H9 (cell line): ENCODE measurements around the gene FOSL2. TPM values are rescaled to one million over a fixed set of nuclear protein-coding genes. Genes with fewer than 3 reads are reported as not detected.

ENCODE experiments used
- DNase-seq: peaks from one replicate; pipeline ENCODE4 v3.0.0-alpha.2; 2017
- H2AFZ ChIP-seq: one replicate; pipeline ENCODE4 v1.6.1; 2013; ENCODE audit warnings: mild to moderate bottlenecking, low read length, control low read depth, moderate library complexity
- H2AK5ac ChIP-seq: 2 replicates; pipeline ENCODE4 v1.6.1; 2013; ENCODE audit warnings: low read length, control low read depth, mixed read lengths; ENCODE audit not compliant: insufficient read length
- H2BK120ac ChIP-seq: one replicate; pipeline ENCODE4 v1.6.1; 2013; ENCODE audit warnings: low read depth, mild to moderate bottlenecking, low read length, control low read depth, inconsistent platforms; ENCODE audit not compliant: poor library complexity, severe bottlenecking
- H2BK12ac ChIP-seq: 2 replicates; pipeline ENCODE4 v1.6.1; 2013; ENCODE audit warnings: low read length, control low read depth, mixed read lengths, low read depth; ENCODE audit not compliant: insufficient read length
- H2BK15ac ChIP-seq: 2 replicates; pipeline ENCODE4 v1.6.1; 2013; ENCODE audit warnings: low read depth, low read length, control low read depth
- H2BK20ac ChIP-seq: one replicate; pipeline ENCODE4 v1.6.1; 2013; ENCODE audit warnings: low read depth, mild to moderate bottlenecking, low read length, control low read depth, inconsistent platforms; ENCODE audit not compliant: poor library complexity, severe bottlenecking
- H2BK5ac ChIP-seq: 2 replicates; pipeline ENCODE4 v1.6.1; 2013; ENCODE audit warnings: low read length, control low read depth, mixed read lengths; ENCODE audit not compliant: insufficient read length
- H3K14ac ChIP-seq: 2 replicates; pipeline ENCODE4 v1.6.1; 2013; ENCODE audit warnings: low read length, control low read depth; ENCODE audit not compliant: insufficient read depth
- H3K18ac ChIP-seq: 2 replicates; pipeline ENCODE4 v1.6.1; 2013; ENCODE audit warnings: low read depth, mild to moderate bottlenecking, mixed read lengths, low read length, control low read depth; ENCODE audit not compliant: insufficient read length
- H3K23ac ChIP-seq: 2 replicates; pipeline ENCODE4 v1.6.1; 2013; ENCODE audit warnings: low read length, control low read depth, mixed read lengths, low read depth; ENCODE audit not compliant: insufficient read length
- H3K23me2 ChIP-seq: 2 replicates; pipeline ENCODE4 v1.6.1; 2013; ENCODE audit warnings: low read depth, mild to moderate bottlenecking, mixed read lengths, low read length, control low read depth; ENCODE audit not compliant: insufficient read length, poor library complexity, severe bottlenecking
- H3K27ac ChIP-seq: 2 replicates; pipeline ENCODE4 v1.5.1; 2013; ENCODE audit warnings: low read length, control low read depth, mixed read lengths, low read depth; ENCODE audit not compliant: insufficient read length
- H3K27me3 ChIP-seq: 2 replicates; pipeline ENCODE4 v1.6.1; 2013; ENCODE audit warnings: low read length, control low read depth, inconsistent platforms; ENCODE audit not compliant: insufficient read depth
- H3K4ac ChIP-seq: 2 replicates; pipeline ENCODE4 v1.6.1; 2013; ENCODE audit warnings: low read depth, mild to moderate bottlenecking, control low read depth, inconsistent platforms, low read length, moderate library complexity
- H3K4me1 ChIP-seq: 2 replicates; pipeline ENCODE4 v1.6.1; 2013; ENCODE audit warnings: low read length, control low read depth, inconsistent platforms; ENCODE audit not compliant: insufficient read depth
- H3K4me2 ChIP-seq: 2 replicates; pipeline ENCODE4 v1.6.1; 2013; ENCODE audit warnings: low read length, control low read depth, mixed read lengths; ENCODE audit not compliant: insufficient read length, insufficient read depth
- H3K56ac ChIP-seq: 2 replicates; pipeline ENCODE4 v1.6.1; 2013; ENCODE audit warnings: low read depth, mild to moderate bottlenecking, mixed read lengths, low read length, control low read depth; ENCODE audit not compliant: insufficient read length
- H3K79me1 ChIP-seq: 2 replicates; pipeline ENCODE4 v1.6.1; 2013; ENCODE audit warnings: low read depth, mild to moderate bottlenecking, moderate library complexity, low read length, control low read depth, inconsistent platforms; ENCODE audit not compliant: insufficient read depth, poor library complexity, severe bottlenecking
- H3K79me2 ChIP-seq: 2 replicates; pipeline ENCODE4 v1.6.1; 2013; ENCODE audit warnings: low read length, control low read depth, inconsistent platforms; ENCODE audit not compliant: insufficient read depth
- H3K9ac ChIP-seq: 2 replicates; pipeline ENCODE4 v1.6.1; 2013; ENCODE audit warnings: low read length, control low read depth, mixed read lengths; ENCODE audit not compliant: insufficient read length; ENCODE audit errors: extremely low read depth
- H3K9me3 ChIP-seq: one replicate; pipeline ENCODE4 v1.6.1; 2013; ENCODE audit warnings: low read depth, low read length, inconsistent platforms; ENCODE audit not compliant: control insufficient read depth
- H3T11ph ChIP-seq: one replicate; pipeline ENCODE4 v1.6.1; 2013; ENCODE audit warnings: mild to moderate bottlenecking, low read length, control low read depth, inconsistent platforms
- H4K20me1 ChIP-seq: one replicate; pipeline ENCODE4 v1.6.1; 2013; ENCODE audit not compliant: control insufficient read depth, insufficient read length, insufficient read depth
- H4K5ac ChIP-seq: 2 replicates; pipeline ENCODE4 v1.6.1; 2013; ENCODE audit warnings: low read depth, mild to moderate bottlenecking, mixed read lengths, low read length, control low read depth; ENCODE audit not compliant: insufficient read length
- H4K8ac ChIP-seq: replicated peaks from 2 replicates; pipeline ENCODE4 v1.6.1; 2013; ENCODE audit warnings: low read length, control low read depth, mixed read lengths, low read depth; ENCODE audit not compliant: insufficient read length
- H4K91ac ChIP-seq: 2 replicates; pipeline ENCODE4 v1.6.1; 2013; ENCODE audit warnings: low read depth, mild to moderate bottlenecking, moderate library complexity, mixed read lengths, low read length, control low read depth; ENCODE audit not compliant: insufficient read length
- H3K27ac Mint-ChIP-seq, 3 experiments: 2 replicates in 2 of 3; 3 replicates in 1 of 3; pipeline ENCODE4 v1.8.0; 2020 to 2021; ENCODE audit warnings: mixed read lengths in 3 of 3, mild to moderate bottlenecking in 1 of 3, moderate library complexity in 1 of 3
- H3K27me3 Mint-ChIP-seq: 2 replicates; pipeline ENCODE4 v1.8.0; 2021; ENCODE audit warnings: low read depth, mild to moderate bottlenecking, moderate library complexity, mixed read lengths
- H3K36me3 Mint-ChIP-seq, 3 experiments: 2 replicates in 2 of 3; 3 replicates in 1 of 3; pipeline ENCODE4 v1.8.0; 2020 to 2021; ENCODE audit warnings: low read depth in 3 of 3, mixed read lengths in 3 of 3; ENCODE audit not compliant: insufficient read depth in 1 of 3
- H3K4me1 Mint-ChIP-seq, 2 experiments: 2 replicates each; pipeline ENCODE4 v1.8.0; 2020; ENCODE audit warnings: mixed read lengths in 2 of 2
- H3K4me3 Mint-ChIP-seq, 2 experiments: 2 replicates in 1 of 2; 3 replicates in 1 of 2; pipeline ENCODE4 v1.8.0; 2020 to 2021; ENCODE audit warnings: mild to moderate bottlenecking in 2 of 2, mixed read lengths in 2 of 2, moderate library complexity in 1 of 2
- H3K9me3 Mint-ChIP-seq, 2 experiments: 2 replicates in 1 of 2; 3 replicates in 1 of 2; pipeline ENCODE4 v1.8.0; 2020; ENCODE audit warnings: mild to moderate bottlenecking in 2 of 2, mixed read lengths in 2 of 2, moderate library complexity in 1 of 2
- WGBS: extraction: QIAGEN DNeasy Blood & Tissue Kit; methylation state at CpG from one replicate; pipeline ENCODE4 v1.1.7; 2013; ENCODE audit warnings: missing lambda C conversion rate, low lambda C conversion rate, mixed read lengths; ENCODE audit not compliant: insufficient read length; ENCODE audit errors: extremely low coverage; 5-methylcytosine and 5-hydroxymethylcytosine counted together
- total RNA-seq: library from RNA; stranded (reverse); gene quantifications from 2 replicates; pipeline ENCODE4 v1.2.1, GENCODE V29; 2021
- TF ChIP-seq, protein P1 (sequence below): fragments of 200-600 bp; sonication (generic); conservative IDR thresholded peaks from 3 replicates; pipeline ENCODE4 v1.8.0; 2021; ENCODE audit warnings: antibody characterized with exemption, mild to moderate bottlenecking

The FOSL2 gene
- total RNA-seq, 1 experiment from 2014 or later = 7.4 TPM

DNA sequence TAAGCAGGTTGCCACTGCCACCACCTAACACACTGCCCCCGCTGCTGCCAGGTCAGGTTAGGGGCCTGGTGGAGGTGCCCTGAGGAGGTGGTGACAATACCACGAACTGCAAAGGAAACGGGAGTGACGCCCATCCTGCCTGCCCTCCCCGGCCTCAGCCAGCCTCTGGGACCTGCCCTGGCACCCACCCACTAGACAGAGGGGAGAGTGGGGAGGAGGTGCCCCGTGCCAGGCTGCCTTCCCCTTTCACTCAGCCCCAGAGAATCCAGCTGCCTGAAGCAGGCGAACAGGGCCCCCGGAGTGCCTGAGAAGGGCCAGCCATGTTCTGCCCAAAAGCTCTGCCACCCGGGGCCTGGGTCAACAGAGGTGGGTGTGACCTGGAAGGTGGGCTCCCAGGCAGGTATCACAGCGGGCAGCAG is 44.5 kb upstream of the FOSL2 start:
- Histone ChIP-seq H3K23me2 (no peaks in the 10 kb centered on the region), H3K79me2 (no peaks in the 10 kb centered on the region)
- H3K36me3 Mint-ChIP-seq = no peaks in the 10 kb centered on the region

More for the DNA sequence above, 44.5 kb upstream of the FOSL2 start:
- no peak overlapping the region for H3T11ph ChIP-seq
- H3K4me1 Mint-ChIP-seq = peaks cover 8 to 22% of the 10 kb centered on the region in 2 experiments
- no peak overlapping the region for H3K9ac ChIP-seq
- no peak overlapping the region for H3K23ac ChIP-seq
- no CpG with 5 or more reads among the region's 10 CpGs for WGBS
- H4K5ac ChIP-seq = no peak overlapping the region
- no peak overlapping the region for H3K4ac ChIP-seq
- H3K27me3 ChIP-seq = no peaks in the 10 kb centered on the region
- H3K18ac ChIP-seq = no peak overlapping the region
- no peak overlapping the region for H3K56ac ChIP-seq
- no peak overlapping the region for H2BK15ac ChIP-seq
- no peaks in the 10 kb centered on the region for H3K9me3 Mint-ChIP-seq
- no peak overlapping the region for H2BK12ac ChIP-seq
- no peaks in the 10 kb centered on the region for H3K9me3 ChIP-seq
- H3K79me1 ChIP-seq = no peaks in the 10 kb centered on the region
- no peak overlapping the region for H3K14ac ChIP-seq
- H3K4me2 ChIP-seq = no peak overlapping the region
- no peak overlapping the region for H2AFZ ChIP-seq
- no peak for DNase-seq
- no peaks in the 10 kb centered on the region for H4K20me1 ChIP-seq
- no peaks in the 10 kb centered on the region; the same call in 1 of the 2 replicates for H3K27me3 Mint-ChIP-seq
- TF ChIP-seq, protein P1, sequence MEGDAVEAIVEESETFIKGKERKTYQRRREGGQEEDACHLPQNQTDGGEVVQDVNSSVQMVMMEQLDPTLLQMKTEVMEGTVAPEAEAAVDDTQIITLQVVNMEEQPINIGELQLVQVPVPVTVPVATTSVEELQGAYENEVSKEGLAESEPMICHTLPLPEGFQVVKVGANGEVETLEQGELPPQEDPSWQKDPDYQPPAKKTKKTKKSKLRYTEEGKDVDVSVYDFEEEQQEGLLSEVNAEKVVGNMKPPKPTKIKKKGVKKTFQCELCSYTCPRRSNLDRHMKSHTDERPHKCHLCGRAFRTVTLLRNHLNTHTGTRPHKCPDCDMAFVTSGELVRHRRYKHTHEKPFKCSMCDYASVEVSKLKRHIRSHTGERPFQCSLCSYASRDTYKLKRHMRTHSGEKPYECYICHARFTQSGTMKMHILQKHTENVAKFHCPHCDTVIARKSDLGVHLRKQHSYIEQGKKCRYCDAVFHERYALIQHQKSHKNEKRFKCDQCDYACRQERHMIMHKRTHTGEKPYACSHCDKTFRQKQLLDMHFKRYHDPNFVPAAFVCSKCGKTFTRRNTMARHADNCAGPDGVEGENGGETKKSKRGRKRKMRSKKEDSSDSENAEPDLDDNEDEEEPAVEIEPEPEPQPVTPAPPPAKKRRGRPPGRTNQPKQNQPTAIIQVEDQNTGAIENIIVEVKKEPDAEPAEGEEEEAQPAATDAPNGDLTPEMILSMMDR = no peak
- no peak overlapping the region for H2BK5ac ChIP-seq
- no peak overlapping the region for H4K8ac ChIP-seq
- no peak overlapping the region for H3K4me3 Mint-ChIP-seq
- H3K27ac Mint-ChIP-seq = no peak overlapping the region
- H2BK20ac ChIP-seq = no peak overlapping the region
- H3K27ac ChIP-seq = no peak overlapping the region
- no peak overlapping the region for H2BK120ac ChIP-seq
- H3K4me1 ChIP-seq = no peaks in the 10 kb centered on the region
- H4K91ac ChIP-seq = no peak overlapping the region
- H2AK5ac ChIP-seq = no peak overlapping the region
